OCI-LY3 (cell line): ENCODE data around the gene STAT5B.

Experiments
- H2AFZ ChIP-seq: fragments of 200-600, 300-600 bp; shearing (Covaris generic); 2 replicates; pipeline ENCODE4 v1.6.0; 2014; ENCODE audit warnings: antibody characterized with exemption, low read depth, low read length
- H3K27ac ChIP-seq: fragments of 200-600, 300-600 bp; sonication (generic); 2 replicates; pipeline ENCODE4 v1.5.1; 2014; ENCODE audit warnings: mild to moderate bottlenecking, low read length, moderate library complexity, mixed read lengths
- H3K27me3 ChIP-seq: fragments of 200-600, 300-600 bp; sonication (generic); 2 replicates; pipeline ENCODE4 v1.6.1; 2014; ENCODE audit warnings: low read depth, low read length, mixed read lengths
- H3K36me3 ChIP-seq: fragments of 200-600, 300-600 bp; sonication (generic); replicated peaks from 2 replicates; pipeline ENCODE3; 2014; ENCODE audit warnings: low read depth, low read length, mixed read lengths
- H3K4me1 ChIP-seq: fragments of 300-600, 200-600 bp; sonication (generic); 2 replicates; pipeline ENCODE4 v1.6.1; 2014; ENCODE audit warnings: low read length, mixed read lengths
- H3K4me2 ChIP-seq: fragments of 200-600, 300-600 bp; sonication (generic); 2 replicates; pipeline ENCODE4 v1.6.1; 2014; ENCODE audit warnings: low read length, mixed read lengths
- H3K4me3 ChIP-seq: fragments of 300-600, 200-600 bp; sonication (generic); 2 replicates; pipeline ENCODE4 v1.5.1; 2014; ENCODE audit warnings: antibody characterized with exemption, mild to moderate bottlenecking, low read length, moderate library complexity
- H3K79me2 ChIP-seq: fragments of 300-600, 200-600 bp; shearing (Covaris generic); 2 replicates; pipeline ENCODE4 v1.6.1; 2014; ENCODE audit warnings: mild to moderate bottlenecking, low read length, mixed read lengths
- H3K9ac ChIP-seq: fragments of 300-600, 200-600 bp; shearing (Covaris generic); 2 replicates; pipeline ENCODE4 v1.6.0; 2014; ENCODE audit warnings: mild to moderate bottlenecking, low read length, moderate library complexity
- H3K9me3 ChIP-seq: fragments of 200-600, 300-600 bp; shearing (Covaris generic); 2 replicates; pipeline ENCODE4 v1.6.1; 2014; ENCODE audit warnings: low read length, mixed read lengths; ENCODE audit not compliant: insufficient read depth
- H4K20me1 ChIP-seq: fragments of 200-600, 300-600 bp; sonication (generic); 2 replicates; pipeline ENCODE4 v1.6.1; 2016; ENCODE audit warnings: low read length, mixed read lengths; ENCODE audit not compliant: insufficient read depth
- CTCF ChIP-seq: fragments of 200-600, 300-600 bp; sonication (generic); IDR thresholded peaks from 2 replicates; pipeline ENCODE4 v1.5.1; 2014; ENCODE audit warnings: antibody characterized with exemption, low read length, low read depth
- EZH2phosphoT487 ChIP-seq: fragments of 200-600 bp; shearing (Covaris generic); IDR thresholded peaks from 2 replicates; pipeline ENCODE4 v1.6.1; 2018; ENCODE audit warnings: antibody characterized with exemption, mixed run types, low read depth

The STAT5B gene

GRCh38 chr17:42275527-42276358 lies 448 bp downstream of the STAT5B start:
- Histone ChIP-seq H3K4me3 (peak overlapping the region; percentile 87), H3K4me1 (peaks cover 48% of the 10 kb centered on the region)

GRCh38 chr17:42274812-42275526 lies 1.2 kb downstream of the STAT5B start:
- H3K79me2 ChIP-seq, result peaks cover 68% of the 10 kb centered on the region
- peak overlapping the region; percentile 89 for H3K9ac ChIP-seq
- peaks cover 17% of the 10 kb centered on the region for H4K20me1 ChIP-seq
- peak overlapping the region; percentile 95 for H3K27ac ChIP-seq
- H3K4me2 ChIP-seq, result peak overlapping the region; percentile 84
- H3K36me3 ChIP-seq, result peaks cover 14% of the 10 kb centered on the region
- H3K27me3 ChIP-seq, result no peaks in the 10 kb centered on the region
- peak overlapping the region; percentile 87 for H3K4me3 ChIP-seq
- TF ChIP-seq EZH2phosphoT487 (no peak), CTCF (no peak)
- H2AFZ ChIP-seq, result no peak overlapping the region
- no peaks in the 10 kb centered on the region for H3K9me3 ChIP-seq
- peaks cover 56% of the 10 kb centered on the region for H3K4me1 ChIP-seq

More at GRCh38 chr17:42275527-42276358, 448 bp downstream of the STAT5B start:
- H3K27ac ChIP-seq, result peak overlapping the region; percentile 95
- peak overlapping the region; percentile 89 for H3K9ac ChIP-seq
- no peak overlapping the region for H2AFZ ChIP-seq
- H3K36me3 ChIP-seq, result peaks cover 14% of the 10 kb centered on the region
- no peaks in the 10 kb centered on the region for H3K9me3 ChIP-seq
- H3K27me3 ChIP-seq, result no peaks in the 10 kb centered on the region
- H4K20me1 ChIP-seq, result peaks cover 16% of the 10 kb centered on the region
- peak overlapping the region; percentile 84 for H3K4me2 ChIP-seq
- TF ChIP-seq CTCF, result no peak
- TF ChIP-seq EZH2phosphoT487, result no peak
- H3K79me2 ChIP-seq, result peaks cover 61% of the 10 kb centered on the region

GRCh38 chr17:42274253-42274542 lies 2.0 kb downstream of the STAT5B start:
- Histone ChIP-seq H3K79me2 (peaks cover 76% of the 10 kb centered on the region), H2AFZ (no peak overlapping the region), H3K9ac (peak overlapping the region; percentile 89), H3K4me2 (peak overlapping the region; percentile 84), H3K36me3 (peaks cover 17% of the 10 kb centered on the region), H3K4me3 (peak overlapping the region; percentile 87), H3K9me3 (no peaks in the 10 kb centered on the region), H3K4me1 (peaks cover 62% of the 10 kb centered on the region), H4K20me1 (peaks cover 17% of the 10 kb centered on the region), H3K27me3 (no peaks in the 10 kb centered on the region), H3K27ac (peak overlapping the region; percentile 95)
- TF ChIP-seq CTCF, result no peak

GRCh38 chr17:42273474-42274252 lies 2.5 kb downstream of the STAT5B start:
- peak overlapping the region; percentile 87 for H3K4me3 ChIP-seq
- H3K4me2 ChIP-seq, result peak overlapping the region; percentile 84
- no peaks in the 10 kb centered on the region for H3K9me3 ChIP-seq
- peak overlapping the region; percentile 89 for H3K9ac ChIP-seq
- peaks cover 18% of the 10 kb centered on the region for H4K20me1 ChIP-seq
- H2AFZ ChIP-seq, result no peak overlapping the region
- TF ChIP-seq CTCF (no peak), EZH2phosphoT487 (no peak)
- peaks cover 18% of the 10 kb centered on the region for H3K36me3 ChIP-seq
- peaks cover 81% of the 10 kb centered on the region for H3K79me2 ChIP-seq
- H3K27ac ChIP-seq, result peak overlapping the region; percentile 95
- H3K4me1 ChIP-seq, result peaks cover 63% of the 10 kb centered on the region
- H3K27me3 ChIP-seq, result no peaks in the 10 kb centered on the region
